Measurements from ENCODE around the gene KRT86.
"Not testable (repeated sequence)": the region's sequence is repeated elsewhere in the genome, so short reads cannot be mapped to it uniquely, and the experiment has no call there.

The KRT86 gene

DNA sequence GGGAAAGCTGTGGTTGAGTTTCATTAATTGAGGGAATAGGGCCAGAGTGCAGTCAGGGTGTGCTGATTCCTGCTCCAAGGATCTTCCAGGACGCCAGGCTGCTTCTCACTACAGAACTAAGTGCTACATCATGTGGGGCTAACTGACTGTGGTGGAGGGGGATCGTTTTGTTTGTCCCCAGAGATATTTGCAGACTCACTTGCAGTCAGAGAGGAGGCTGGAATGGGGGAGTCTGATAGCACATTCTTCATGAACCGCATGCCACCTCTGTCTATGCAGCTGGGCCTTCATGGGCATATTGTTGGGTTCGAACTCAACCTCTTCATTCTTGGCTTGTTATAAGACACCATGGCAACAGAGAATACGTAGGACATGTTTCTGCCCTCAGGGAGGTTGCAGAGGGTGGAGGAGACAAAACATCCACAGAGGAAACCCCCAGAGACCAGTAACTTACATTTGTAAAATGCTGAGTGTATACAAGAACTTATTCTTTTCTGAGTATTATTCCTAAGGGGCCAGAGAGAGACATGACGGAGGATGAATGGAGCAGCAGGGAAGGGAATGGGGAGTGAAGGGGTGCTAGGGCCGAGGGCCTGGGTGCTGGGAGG lies 28.4 kb upstream of the KRT86 start:
- Histone ChIP-seq H3K9me3 (ENCODE audit: control insufficient read depth, low read length) (no peaks in the 10 kb centered on the region), H3K27ac (ENCODE audit: insufficient read depth, low read length, poor library complexity, severe bottlenecking) (no peak overlapping the region), H3K4me1 (ENCODE audit: control insufficient read depth, insufficient read depth, low read length, poor library complexity, severe bottlenecking) (peaks cover 14% of the 10 kb centered on the region), H3K4me3 (ENCODE audit: insufficient read depth, low read depth, low read length, poor library complexity, severe bottlenecking) (no peak overlapping the region), H3K36me3 (ENCODE audit: control insufficient read depth, insufficient read depth, low read length) (no peaks in the 10 kb centered on the region), H3K27me3 (replicated peaks; ENCODE audit: control insufficient read depth, insufficient read depth, low read length, poor library complexity, severe bottlenecking) (no peaks in the 10 kb centered on the region)
- no peak for DNase-seq

DNA sequence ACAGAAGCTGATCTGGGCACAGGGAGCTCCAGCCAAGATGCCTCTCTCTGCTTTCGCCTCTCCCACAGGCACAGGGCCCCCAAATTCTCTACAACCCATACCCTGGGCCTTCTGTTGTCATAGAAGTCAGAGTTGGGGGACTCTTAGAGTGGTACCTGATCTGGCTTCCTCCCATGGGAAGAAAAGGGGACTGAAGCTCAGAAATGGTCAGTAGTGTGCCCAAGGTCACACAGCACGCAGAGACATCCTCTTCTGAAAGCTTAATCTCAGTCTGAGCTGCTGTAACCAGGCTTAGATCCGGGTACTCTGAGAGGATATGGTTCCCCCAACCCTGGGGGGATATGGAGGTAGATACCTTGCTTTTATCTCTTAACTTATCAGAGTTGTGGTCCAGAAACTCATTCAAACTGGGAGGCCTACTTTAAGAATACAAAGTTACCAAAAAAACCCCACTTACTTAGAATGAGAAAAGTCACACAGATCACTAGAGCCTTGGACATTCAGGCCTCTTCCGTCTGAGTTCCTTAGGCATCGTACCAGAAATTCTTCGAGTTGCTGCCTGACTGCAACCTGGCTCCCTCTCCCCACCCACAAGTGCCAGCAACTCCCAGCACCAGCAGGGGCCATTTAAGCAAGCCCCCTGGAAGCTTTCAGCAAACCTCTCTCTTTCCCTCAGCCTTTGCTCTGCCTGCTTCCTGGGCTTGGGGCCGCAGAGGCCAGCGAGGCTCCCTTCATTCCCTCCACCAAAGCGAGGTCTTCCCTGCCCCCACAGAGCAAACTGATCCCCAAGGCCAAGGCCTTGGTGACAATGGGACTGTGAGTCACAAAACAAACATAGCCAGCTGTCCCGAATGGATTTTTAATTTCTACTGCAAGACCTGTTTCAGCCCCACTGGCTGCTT lies 27.5 kb upstream of the KRT86 start:
- H3K4me3 ChIP-seq (ENCODE audit: insufficient read depth, low read depth, low read length, poor library complexity, severe bottlenecking) = no peak overlapping the region
- no peak overlapping the region for H3K27ac ChIP-seq (ENCODE audit: insufficient read depth, low read length, poor library complexity, severe bottlenecking)
- no peaks in the 10 kb centered on the region for H3K27me3 ChIP-seq (replicated peaks; ENCODE audit: control insufficient read depth, insufficient read depth, low read length, poor library complexity, severe bottlenecking)

DNA sequence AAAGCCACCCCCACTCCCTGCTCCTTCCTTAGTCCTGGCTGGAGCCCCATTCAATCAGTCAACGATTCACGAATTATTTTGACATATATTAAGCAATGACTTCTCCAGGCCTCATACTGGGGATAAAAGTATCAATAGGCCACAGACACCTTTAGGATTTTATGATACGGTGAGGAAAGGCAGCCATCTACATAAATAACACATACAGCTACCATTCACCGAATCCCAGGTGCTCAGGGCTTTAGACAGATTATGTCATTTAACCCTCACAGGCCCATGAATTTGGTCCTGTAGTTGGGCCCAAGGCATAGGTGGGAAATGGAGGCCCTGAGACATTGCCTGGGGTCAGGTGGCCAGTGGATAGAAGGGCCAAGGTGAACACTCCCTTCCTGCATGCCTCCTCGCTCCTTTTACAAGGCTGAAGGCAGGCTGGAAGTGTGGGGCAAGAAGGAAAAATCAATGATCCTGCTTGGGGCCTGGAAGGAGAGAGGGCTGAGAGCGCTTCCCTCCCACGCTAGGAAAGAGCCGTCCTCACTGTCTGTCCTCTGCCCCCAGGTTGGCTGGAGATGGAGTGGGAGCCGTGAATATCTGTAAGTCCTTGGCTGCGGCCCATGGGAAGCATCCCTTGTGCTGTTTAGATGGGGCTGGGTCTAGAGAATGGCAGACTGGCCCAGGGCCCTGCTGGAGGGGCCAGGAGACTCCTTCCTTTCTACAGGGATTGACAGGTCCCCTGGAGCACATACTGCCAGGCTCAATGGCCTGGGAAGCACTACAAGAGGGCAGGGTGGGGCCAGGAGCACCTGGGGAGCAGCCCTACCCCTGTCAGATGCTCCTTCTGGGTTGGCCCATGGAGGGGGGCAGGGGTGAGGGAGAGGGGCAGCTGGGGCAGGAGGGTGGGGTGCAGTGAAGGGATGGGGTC lies 26.6 kb upstream of the KRT86 start:
- no peaks in the 10 kb centered on the region for H3K9me3 ChIP-seq (ENCODE audit: control insufficient read depth, low read length)
- H3K4me3 ChIP-seq (ENCODE audit: insufficient read depth, low read depth, low read length, poor library complexity, severe bottlenecking) = no peak overlapping the region
- no peaks in the 10 kb centered on the region for H3K27me3 ChIP-seq (replicated peaks; ENCODE audit: control insufficient read depth, insufficient read depth, low read length, poor library complexity, severe bottlenecking)
- DNase-seq = no peak
- peaks cover 14% of the 10 kb centered on the region for H3K4me1 ChIP-seq (ENCODE audit: control insufficient read depth, insufficient read depth, low read length, poor library complexity, severe bottlenecking)
- no peaks in the 10 kb centered on the region for H3K36me3 ChIP-seq (ENCODE audit: control insufficient read depth, insufficient read depth, low read length)
- no peak overlapping the region for H3K27ac ChIP-seq (ENCODE audit: insufficient read depth, low read length, poor library complexity, severe bottlenecking)

More for the DNA sequence above, 27.5 kb upstream of the KRT86 start:
- no peaks in the 10 kb centered on the region for H3K36me3 ChIP-seq (ENCODE audit: control insufficient read depth, insufficient read depth, low read length)
- DNase-seq = no peak
- peaks cover 14% of the 10 kb centered on the region for H3K4me1 ChIP-seq (ENCODE audit: control insufficient read depth, insufficient read depth, low read length, poor library complexity, severe bottlenecking)
- no peaks in the 10 kb centered on the region for H3K9me3 ChIP-seq (ENCODE audit: control insufficient read depth, low read length)

DNA sequence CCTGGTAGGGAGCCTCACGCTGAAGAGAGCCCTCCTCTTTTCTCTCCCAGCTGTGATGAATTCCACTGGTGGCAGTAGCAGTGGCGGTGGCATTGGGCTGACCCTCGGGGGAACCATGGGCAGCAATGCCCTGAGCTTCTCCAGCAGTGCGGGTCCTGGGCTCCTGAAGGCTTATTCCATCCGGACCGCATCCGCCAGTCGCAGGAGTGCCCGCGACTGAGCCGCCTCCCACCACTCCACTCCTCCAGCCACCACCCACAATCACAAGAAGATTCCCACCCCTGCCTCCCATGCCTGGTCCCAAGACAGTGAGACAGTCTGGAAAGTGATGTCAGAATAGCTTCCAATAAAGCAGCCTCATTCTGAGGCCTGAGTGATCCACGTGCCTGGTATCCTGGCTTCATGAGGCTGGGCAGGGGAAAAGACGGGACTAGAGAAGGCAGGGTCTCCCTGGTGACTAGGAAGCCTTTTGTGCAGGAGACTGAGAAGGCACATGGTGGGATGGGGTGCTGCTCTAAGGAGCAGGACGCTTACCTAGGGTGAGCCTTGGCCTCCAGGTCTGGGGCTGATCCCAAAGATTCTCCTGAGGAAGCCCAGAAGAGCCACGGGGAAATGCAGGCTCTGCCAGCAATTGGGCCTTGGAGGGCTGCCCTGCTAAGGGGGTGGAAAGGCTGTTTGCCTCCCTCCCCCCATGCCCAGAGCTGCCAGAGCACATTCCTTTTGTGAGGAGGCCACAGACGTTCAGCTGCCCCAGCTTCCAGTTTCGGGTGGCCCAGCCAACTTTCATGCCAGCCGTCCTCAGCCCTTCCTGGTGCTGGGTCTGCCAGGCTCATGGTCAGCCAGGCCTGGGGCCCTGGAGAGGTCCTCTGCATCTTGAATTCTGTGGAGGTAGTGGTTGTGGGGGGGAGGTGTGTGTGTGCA lies 25.6 kb upstream of the KRT86 start:
- no peak for DNase-seq
- H3K4me3 ChIP-seq (ENCODE audit: insufficient read depth, low read depth, low read length, poor library complexity, severe bottlenecking) = no peak overlapping the region
- H3K4me1 ChIP-seq (ENCODE audit: control insufficient read depth, insufficient read depth, low read length, poor library complexity, severe bottlenecking) = peaks cover 8% of the 10 kb centered on the region
- no peak overlapping the region for H3K27ac ChIP-seq (ENCODE audit: insufficient read depth, low read length, poor library complexity, severe bottlenecking)
- H3K36me3 ChIP-seq (ENCODE audit: control insufficient read depth, insufficient read depth, low read length) = no peaks in the 10 kb centered on the region
- no peaks in the 10 kb centered on the region for H3K27me3 ChIP-seq (replicated peaks; ENCODE audit: control insufficient read depth, insufficient read depth, low read length, poor library complexity, severe bottlenecking)
- no peaks in the 10 kb centered on the region for H3K9me3 ChIP-seq (ENCODE audit: control insufficient read depth, low read length)

DNA sequence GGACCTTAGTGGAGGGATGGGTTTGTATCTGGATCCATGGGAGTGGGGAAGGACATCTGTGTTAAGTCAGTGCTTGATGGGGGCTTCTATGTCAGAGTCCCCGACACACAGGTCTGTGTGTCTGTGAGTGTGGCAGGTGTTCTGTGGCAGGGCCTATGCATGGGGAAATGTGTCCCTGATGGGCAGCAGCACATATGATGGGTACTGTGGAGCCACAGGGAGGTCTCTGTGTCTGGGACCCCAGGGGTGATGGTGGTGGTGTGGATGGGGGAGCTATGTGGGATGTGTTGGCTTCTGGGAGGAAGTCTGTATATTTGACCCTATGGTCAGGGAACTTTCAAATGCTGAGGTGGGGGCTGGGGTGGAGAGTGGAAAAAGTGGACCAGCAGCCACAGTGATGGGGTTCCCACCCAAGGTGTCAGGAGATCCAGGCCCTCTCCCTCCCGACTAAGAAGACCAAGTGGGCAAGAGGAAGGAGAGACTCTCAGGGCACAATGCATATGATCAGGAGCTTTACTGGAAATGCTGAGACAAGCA lies 24.9 kb upstream of the KRT86 start:
- Histone ChIP-seq H3K27me3 (replicated peaks; ENCODE audit: control insufficient read depth, insufficient read depth, low read length, poor library complexity, severe bottlenecking) (no peaks in the 10 kb centered on the region), H3K4me3 (ENCODE audit: insufficient read depth, low read depth, low read length, poor library complexity, severe bottlenecking) (no peak overlapping the region), H3K27ac (ENCODE audit: insufficient read depth, low read length, poor library complexity, severe bottlenecking) (no peak overlapping the region), H3K36me3 (ENCODE audit: control insufficient read depth, insufficient read depth, low read length) (no peaks in the 10 kb centered on the region), H3K9me3 (ENCODE audit: control insufficient read depth, low read length) (no peaks in the 10 kb centered on the region), H3K4me1 (ENCODE audit: control insufficient read depth, insufficient read depth, low read length, poor library complexity, severe bottlenecking) (peaks cover under 1% of the 10 kb centered on the region)
- DNase-seq = no peak

DNA sequence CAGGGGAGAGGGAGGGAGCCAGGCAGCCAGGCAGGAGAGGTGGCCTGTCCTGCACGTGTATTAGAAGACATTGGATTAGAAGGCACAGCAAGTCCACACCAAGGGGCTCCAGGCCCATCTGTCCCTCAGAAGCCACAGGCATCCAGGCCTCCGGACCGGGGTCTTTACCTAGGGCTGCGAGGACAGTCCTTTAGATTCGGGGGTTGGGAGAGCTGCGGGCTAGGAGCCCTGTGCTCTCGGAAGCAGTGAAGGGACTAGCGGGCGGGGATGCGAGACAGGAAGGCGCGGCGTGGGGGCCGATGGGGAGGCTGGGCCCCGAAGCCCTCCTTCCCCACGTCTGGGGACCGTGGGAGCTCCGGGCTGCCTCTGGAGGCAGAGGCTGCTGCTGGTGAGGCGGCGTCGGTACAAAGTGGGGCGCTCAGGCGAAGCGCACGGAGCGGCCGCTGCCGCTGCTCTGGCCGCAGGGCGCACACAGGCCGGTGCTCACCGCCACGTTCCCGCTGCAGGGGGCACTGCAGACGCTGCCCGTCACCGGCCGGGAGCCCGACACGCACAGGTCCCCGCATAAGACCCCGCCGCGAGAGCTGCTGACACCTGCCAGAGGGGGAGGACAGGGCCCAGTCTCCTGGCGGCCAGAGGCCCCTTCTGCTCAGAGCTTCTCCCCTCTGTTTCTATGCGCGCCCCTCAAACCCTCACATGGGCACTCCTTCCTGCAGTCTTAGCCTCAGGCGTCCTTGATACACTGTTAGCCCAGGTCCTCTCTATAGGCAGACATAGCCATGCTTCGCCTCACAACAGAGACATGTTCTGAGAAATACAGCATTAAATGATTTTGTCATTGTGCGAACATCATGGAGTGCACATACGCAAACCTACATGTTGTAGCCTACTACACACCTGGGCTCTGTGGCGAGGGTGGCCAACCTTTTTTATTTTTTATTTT lies 24.1 kb upstream of the KRT86 start:
- H3K4me1 ChIP-seq (ENCODE audit: control insufficient read depth, insufficient read depth, low read length, poor library complexity, severe bottlenecking) = no peaks in the 10 kb centered on the region
- H3K9me3 ChIP-seq (ENCODE audit: control insufficient read depth, low read length) = no peaks in the 10 kb centered on the region
- H3K4me3 ChIP-seq (ENCODE audit: insufficient read depth, low read depth, low read length, poor library complexity, severe bottlenecking) = no peak overlapping the region
- H3K27me3 ChIP-seq (replicated peaks; ENCODE audit: control insufficient read depth, insufficient read depth, low read length, poor library complexity, severe bottlenecking) = no peaks in the 10 kb centered on the region
- DNase-seq = no peak
- H3K36me3 ChIP-seq (ENCODE audit: control insufficient read depth, insufficient read depth, low read length) = no peaks in the 10 kb centered on the region
- no peak overlapping the region for H3K27ac ChIP-seq (ENCODE audit: insufficient read depth, low read length, poor library complexity, severe bottlenecking)

DNA sequence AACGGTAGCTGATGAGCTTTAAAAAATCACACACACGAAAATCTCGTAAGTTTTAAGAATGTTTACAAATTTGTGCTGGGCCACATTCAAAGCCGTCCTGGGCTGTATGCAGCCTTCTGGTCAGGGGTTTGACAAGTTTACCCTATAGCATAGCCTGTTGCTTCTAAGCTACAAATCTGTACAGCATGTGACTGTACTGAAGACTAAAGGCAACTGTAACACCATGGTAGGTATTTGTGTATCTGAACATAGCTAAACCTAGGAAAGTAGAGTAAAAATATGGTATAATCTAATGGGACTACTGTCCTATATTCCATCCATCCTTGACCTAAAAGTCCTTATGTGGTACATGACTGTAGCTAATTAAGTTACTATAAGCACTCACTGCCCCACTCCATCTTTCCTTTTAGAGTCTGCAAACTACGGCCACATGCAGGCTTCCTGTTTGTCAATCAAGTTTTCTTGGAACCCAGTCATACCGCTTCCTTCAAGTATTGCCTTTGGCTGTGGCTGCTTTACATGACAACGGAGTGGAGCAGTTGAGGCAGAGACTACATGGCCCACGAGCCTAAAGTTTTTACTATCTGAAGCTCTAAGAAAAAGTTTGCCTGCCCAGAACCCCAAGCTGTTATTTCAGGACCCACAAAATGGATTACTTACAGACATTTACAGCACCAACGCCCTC lies 22.9 kb upstream of the KRT86 start:
- no peaks in the 10 kb centered on the region for H3K4me1 ChIP-seq (ENCODE audit: control insufficient read depth, insufficient read depth, low read length, poor library complexity, severe bottlenecking)
- H3K27ac ChIP-seq (ENCODE audit: insufficient read depth, low read length, poor library complexity, severe bottlenecking) = no peak overlapping the region
- no peak overlapping the region for H3K4me3 ChIP-seq (ENCODE audit: insufficient read depth, low read depth, low read length, poor library complexity, severe bottlenecking)
- H3K9me3 ChIP-seq (ENCODE audit: control insufficient read depth, low read length) = no peaks in the 10 kb centered on the region
- no peaks in the 10 kb centered on the region for H3K36me3 ChIP-seq (ENCODE audit: control insufficient read depth, insufficient read depth, low read length)
- H3K27me3 ChIP-seq (replicated peaks; ENCODE audit: control insufficient read depth, insufficient read depth, low read length, poor library complexity, severe bottlenecking) = peaks cover 5% of the 10 kb centered on the region
- DNase-seq = no peak

DNA sequence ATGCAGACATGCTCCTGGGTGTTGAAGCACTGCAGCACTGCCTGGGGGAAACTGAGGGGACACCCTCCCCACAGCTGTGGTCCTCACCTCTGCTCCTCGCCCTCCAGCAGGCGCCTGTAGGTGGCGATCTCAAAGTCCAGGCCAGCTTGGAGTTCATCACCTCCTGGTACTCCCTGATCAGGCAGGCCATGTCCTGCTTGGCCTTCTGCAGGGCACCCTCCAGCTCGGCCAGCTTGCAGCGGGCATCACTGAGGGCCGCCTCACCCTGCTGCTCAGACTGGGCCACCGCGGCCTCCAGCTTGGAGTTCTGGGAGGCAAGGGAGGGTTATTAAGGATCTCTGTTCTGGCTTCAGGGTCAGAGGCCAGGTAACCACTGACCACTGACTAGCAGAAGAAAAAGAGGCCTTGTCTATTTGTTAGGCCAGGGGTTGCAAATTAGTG lies 22.2 kb upstream of the KRT86 start:
- peaks cover 11% of the 10 kb centered on the region for H3K27me3 ChIP-seq (replicated peaks; ENCODE audit: control insufficient read depth, insufficient read depth, low read length, poor library complexity, severe bottlenecking)

More for the DNA sequence above, 22.2 kb upstream of the KRT86 start:
- not testable (repeated sequence) for H3K36me3 ChIP-seq (ENCODE audit: control insufficient read depth, insufficient read depth, low read length); H3K9me3 ChIP-seq (ENCODE audit: control insufficient read depth, low read length); H3K4me1 ChIP-seq (ENCODE audit: control insufficient read depth, insufficient read depth, low read length, poor library complexity, severe bottlenecking); DNase-seq; H3K27ac ChIP-seq (ENCODE audit: insufficient read depth, low read length, poor library complexity, severe bottlenecking); H3K4me3 ChIP-seq (ENCODE audit: insufficient read depth, low read depth, low read length, poor library complexity, severe bottlenecking)

Data from effector memory CD4-positive, alpha-beta T cell (primary cell).